PFSK-1 (cell line): ENCODE results near the gene IGLL5.

Experiments used
- FOXP2 ChIP-seq: optimal IDR thresholded peaks from 2 replicates; pipeline ENCODE3; 2011; ENCODE audit warnings: borderline replicate concordance, control low read depth, inconsistent platforms; ENCODE audit not compliant: insufficient read depth; ENCODE audit errors: extremely low read length, extremely low read depth
- POLR2AphosphoS5 ChIP-seq: IDR thresholded peaks from 2 replicates; pipeline ENCODE4 v1.6.1; 2012; ENCODE audit warnings: low read depth, mild to moderate bottlenecking, control low read depth, low read length, moderate library complexity
- SIN3A ChIP-seq: IDR thresholded peaks from 2 replicates; pipeline ENCODE4 v1.6.1; 2012; ENCODE audit warnings: mild to moderate bottlenecking, low read length, moderate library complexity, borderline replicate concordance; ENCODE audit not compliant: insufficient read depth
- TAF1 ChIP-seq: IDR thresholded peaks from 2 replicates; pipeline ENCODE4 v1.6.1; 2012; ENCODE audit warnings: low read length, control low read depth, borderline replicate concordance; ENCODE audit not compliant: insufficient read depth
- TF ChIP-seq, protein P1 (sequence below), 2 experiments: IDR thresholded peaks; 2 replicates each; pipeline versions ENCODE4 v1.6.1 to v1.8.0; 2011 to 2012; ENCODE audit warnings: low read depth in 2 of 2, low read length in 2 of 2, control low read depth in 1 of 2, inconsistent platforms in 1 of 2, mild to moderate bottlenecking in 1 of 2, moderate library complexity in 1 of 2; ENCODE audit not compliant: insufficient read depth in 1 of 2

The IGLL5 gene

DNA sequence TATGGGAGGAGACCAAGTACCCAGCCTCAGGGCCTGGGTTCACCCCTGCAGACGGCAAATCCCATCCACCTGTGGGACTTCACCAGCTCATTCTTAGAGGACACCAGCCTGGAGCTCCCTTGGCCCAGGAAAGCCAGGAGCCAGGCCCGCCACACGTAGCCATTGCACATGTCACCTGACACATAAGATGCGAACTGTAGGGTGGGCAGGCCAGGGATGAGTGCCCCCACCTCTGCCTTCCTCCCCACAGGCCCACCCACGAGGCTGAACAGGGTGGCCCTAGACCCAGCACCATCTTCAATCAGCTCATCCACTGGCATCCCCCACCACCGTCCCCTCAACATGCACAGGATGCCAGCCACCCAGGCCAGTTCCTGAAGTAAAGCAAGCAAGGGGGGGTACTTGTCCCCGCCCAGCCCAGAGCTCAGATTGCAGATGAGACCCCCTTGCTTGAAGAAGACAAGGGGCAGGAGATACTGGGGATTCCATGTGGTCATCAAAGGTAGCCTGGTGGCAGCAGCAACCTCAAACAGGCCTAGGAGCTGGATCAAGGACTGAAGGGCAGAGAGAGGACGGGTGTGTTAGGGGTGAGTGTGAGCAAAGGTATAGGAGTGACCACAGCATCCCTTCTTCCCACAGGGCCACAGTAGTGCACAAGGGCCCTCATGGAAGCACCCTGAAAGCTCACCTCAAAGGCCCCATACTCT is 45.6 kb downstream of the IGLL5 start:
- no peak for TF ChIP-seq POLR2AphosphoS5

DNA sequence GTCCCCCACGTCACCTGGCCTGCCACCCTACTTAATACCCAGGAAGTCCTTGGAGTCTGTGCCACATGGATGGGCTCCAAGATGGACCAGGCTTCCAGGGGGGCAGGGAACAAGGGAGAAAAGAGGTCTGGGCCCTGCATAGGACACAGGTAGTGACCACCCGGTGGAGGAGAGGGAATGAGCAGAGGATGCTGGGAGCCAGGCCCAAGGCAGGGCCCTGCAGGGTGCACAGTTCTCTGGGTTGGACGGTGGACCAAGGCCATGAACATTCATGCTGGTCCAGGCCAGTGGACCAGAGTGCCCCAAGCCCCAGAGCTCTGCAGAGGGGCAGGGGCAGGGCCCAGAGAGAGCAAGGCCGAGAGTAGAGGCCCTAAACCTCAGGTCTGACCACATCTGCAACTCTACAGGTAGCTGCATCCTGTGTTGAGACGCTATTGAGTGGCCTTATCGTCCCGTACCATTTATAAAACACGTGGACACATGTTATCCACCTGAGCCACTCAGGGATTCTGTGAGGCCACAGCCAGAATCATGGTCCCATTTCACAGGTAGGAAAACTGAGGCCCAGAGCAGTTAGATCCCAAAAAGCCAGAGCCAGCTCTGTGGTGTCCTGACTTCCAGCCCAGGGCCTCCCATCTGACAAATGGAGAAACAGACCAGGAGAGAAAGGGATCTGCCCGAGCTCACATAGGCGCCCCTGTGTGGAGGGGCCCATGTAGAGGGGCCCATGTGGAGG is 46.4 kb downstream of the IGLL5 start:
- no peak for TF ChIP-seq FOXP2
- no peak for TF ChIP-seq TAF1
- TF ChIP-seq, protein P1, sequence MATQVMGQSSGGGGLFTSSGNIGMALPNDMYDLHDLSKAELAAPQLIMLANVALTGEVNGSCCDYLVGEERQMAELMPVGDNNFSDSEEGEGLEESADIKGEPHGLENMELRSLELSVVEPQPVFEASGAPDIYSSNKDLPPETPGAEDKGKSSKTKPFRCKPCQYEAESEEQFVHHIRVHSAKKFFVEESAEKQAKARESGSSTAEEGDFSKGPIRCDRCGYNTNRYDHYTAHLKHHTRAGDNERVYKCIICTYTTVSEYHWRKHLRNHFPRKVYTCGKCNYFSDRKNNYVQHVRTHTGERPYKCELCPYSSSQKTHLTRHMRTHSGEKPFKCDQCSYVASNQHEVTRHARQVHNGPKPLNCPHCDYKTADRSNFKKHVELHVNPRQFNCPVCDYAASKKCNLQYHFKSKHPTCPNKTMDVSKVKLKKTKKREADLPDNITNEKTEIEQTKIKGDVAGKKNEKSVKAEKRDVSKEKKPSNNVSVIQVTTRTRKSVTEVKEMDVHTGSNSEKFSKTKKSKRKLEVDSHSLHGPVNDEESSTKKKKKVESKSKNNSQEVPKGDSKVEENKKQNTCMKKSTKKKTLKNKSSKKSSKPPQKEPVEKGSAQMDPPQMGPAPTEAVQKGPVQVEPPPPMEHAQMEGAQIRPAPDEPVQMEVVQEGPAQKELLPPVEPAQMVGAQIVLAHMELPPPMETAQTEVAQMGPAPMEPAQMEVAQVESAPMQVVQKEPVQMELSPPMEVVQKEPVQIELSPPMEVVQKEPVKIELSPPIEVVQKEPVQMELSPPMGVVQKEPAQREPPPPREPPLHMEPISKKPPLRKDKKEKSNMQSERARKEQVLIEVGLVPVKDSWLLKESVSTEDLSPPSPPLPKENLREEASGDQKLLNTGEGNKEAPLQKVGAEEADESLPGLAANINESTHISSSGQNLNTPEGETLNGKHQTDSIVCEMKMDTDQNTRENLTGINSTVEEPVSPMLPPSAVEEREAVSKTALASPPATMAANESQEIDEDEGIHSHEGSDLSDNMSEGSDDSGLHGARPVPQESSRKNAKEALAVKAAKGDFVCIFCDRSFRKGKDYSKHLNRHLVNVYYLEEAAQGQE (IDR thresholded peaks at IDR 0.05; ENCODE audit: insufficient read depth in 1 of 2, low read depth in 2 of 2, low read length in 2 of 2) = no peak
- no peak for TF ChIP-seq POLR2AphosphoS5

DNA sequence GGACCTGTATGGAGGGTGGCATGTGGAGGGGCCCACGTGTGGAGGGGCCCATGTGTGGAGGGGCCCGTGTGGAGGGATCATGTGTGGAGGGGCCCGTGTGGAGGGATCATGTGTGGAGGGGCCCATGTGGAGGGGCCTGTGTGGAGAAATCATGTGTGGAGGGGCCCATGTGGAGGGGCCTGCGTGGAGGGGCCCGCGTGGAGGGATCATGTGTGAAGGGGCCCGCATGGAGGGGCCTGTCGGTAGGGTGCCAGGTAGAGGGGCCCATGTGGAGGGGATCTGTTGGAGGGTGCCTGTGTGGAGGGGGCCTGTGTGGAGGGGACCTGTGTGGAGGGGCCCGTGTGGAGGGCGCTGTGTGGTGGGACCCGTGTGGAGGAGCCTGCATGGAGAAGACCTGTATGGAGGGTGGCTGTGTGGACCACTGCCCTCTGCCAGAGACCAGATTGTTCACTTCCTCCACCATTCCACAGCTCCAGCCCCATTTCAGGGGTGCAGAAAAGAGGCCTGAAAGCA is 47.0 kb downstream of the IGLL5 start:
- no peak for TF ChIP-seq SIN3A
- no peak for TF ChIP-seq POLR2AphosphoS5

DNA sequence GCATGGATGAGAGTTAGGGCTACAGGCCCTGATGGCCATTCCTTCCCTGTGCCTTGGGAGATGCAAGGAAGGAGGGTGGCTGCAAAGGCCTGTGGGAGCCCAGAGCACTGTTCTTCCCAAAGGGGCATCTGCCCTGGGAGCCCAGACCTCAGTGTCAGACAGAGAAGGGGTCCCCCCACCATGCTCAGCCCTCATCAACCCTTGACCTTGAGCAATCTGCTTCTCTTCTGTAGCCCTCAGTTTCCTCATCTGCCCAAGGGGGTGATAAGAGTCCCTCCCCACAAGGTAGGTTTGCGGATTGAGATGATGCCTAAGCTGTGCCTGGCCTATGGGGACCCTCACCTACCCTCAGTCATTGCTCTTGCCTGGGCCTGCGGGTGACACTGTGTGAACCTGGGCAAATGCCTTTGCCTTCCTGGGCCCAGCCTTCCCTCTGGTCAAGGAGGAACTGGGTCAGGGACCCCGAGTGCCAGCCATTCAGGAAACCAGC is 47.5 kb downstream of the IGLL5 start:
- TF ChIP-seq POLR2AphosphoS5 (no peak), SIN3A (no peak), FOXP2 (no peak), TAF1 (no peak)
- TF ChIP-seq, protein P1 (IDR thresholded peaks at IDR 0.05; ENCODE audit: insufficient read depth in 1 of 2, low read depth in 2 of 2, low read length in 2 of 2) = no peak

DNA sequence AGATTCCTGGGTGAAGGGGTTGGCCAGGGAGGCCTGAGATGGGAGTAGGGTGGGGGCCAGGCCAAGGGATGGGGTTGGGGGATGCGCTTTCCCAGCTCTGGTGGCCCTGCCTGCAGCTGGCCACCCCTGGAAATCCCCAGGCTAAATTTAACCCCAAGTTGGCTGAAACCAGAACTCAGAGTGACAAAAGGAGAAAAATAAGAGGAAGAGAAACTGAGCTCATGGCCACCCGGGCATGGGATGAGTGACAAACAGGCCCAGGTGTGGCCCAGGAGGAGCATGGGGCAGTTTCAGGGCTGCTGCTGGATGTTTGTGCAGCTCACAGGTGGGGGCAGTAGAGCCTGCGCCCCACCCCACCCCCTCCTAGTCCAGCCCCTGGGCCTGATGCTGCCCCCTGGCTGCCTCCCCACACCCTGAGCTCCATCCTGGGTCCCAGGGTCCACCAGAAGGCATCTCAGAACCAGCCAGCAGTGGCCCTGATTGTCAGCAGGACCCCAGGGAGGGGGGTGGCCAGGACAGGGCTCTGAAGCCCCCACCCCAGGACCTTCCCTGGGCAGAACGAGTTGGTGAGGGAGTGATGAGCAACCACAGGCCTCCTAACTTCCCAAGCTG is 48.0 kb downstream of the IGLL5 start:
- no peak for TF ChIP-seq POLR2AphosphoS5

DNA sequence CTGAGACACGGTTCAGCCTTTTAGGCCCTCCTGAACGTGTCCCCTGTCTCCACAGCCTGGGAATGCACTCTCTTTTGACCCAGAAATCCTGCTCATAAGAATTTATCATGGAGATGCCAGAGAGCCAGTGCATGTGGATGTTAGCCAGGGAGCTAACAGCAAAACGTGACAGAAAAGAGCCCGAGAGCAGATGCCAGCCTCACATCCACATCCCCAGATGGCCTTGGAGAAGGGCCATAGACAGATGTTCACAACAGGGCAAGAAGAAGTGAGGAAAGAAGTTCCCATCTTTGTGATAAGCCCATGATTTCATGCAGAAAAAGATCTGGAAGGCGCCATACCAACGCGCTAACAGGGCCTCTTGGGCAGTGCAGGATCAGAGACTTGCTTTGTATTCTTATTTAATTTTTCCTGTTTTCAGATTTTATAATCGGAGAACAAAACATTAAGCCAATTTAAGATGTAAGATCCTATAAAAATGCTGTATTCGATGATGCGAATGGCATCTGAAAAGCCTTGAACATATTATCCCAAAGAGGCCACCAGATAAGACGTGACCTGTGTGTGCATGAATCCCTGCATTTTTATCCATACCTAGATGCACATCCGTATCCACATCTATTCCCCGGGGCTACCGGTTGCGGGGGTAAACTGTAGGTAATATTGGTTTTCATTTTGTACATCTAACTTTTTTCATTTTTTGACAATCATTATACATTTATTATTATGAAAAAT is 48.7 kb downstream of the IGLL5 start:
- TF ChIP-seq SIN3A (no peak), POLR2AphosphoS5 (no peak), TAF1 (no peak), FOXP2 (no peak)
- TF ChIP-seq, protein P1 (IDR thresholded peaks at IDR 0.05; ENCODE audit: insufficient read depth in 1 of 2, low read depth in 2 of 2, low read length in 2 of 2) = no peak
